ENCODE data around the gene NCEH1.
"Not testable (repeated sequence)": the region's sequence is repeated elsewhere in the genome, so short reads cannot be mapped to it uniquely, and the experiment has no call there.

Gene NCEH1

DNA sequence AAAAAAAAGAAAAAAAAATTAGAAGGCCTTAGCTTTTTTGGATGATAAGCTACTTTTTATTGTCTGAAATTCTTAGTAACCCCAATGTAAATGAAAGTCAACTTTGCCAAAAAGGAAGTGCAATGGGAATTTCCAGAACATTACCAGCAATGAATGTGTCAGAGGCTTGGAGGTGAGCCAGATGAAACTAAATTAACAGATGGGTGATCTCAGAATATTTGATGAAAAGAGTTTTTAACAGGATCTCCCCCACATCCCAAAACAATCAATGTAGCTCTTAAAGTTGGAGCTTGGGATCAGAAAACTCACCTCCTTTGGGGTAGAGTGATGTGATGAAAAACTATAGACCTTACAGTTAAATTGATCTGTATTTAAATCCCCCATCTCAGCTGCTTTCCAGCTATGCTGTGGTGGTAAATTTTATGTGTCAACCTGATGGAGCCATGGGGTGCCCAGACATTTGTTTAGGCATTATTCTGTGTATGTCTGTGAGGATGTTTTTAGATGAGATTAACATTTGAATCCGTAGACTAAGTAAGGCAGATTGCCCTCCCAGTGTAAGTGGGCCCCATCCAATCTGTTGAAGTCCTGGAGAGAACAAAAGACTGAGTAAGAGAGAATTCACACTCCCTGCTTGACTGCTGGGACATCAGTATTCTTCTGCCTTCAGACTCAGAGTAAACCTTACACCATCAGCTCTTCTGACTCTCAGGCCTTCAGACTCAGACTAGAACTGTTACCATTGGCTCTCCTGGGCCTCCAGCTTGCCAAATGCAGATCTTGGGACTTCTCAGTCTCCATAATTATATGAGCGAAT is 103.4 kb downstream of the NCEH1 start:
- no peak for DNase-seq

DNA sequence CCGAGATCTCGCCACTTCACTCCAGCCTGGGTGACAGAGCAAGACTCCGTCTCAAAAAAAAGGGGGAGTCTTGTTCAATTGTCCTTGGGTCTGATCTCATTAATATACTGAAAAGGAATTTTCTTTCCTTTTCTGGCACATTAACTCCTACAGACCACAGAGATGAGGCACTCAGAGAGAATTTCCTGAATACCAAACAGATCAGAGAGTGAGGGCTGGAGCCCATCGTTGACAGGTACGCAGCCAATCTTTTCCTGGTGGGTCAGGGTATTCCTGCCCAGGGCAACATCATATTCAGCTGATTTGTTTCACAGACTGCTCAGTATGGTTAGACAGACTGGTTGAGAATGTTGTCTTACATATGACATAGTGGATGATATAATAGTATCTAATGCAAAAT is 104.8 kb downstream of the NCEH1 start:
- no peak for DNase-seq

DNA sequence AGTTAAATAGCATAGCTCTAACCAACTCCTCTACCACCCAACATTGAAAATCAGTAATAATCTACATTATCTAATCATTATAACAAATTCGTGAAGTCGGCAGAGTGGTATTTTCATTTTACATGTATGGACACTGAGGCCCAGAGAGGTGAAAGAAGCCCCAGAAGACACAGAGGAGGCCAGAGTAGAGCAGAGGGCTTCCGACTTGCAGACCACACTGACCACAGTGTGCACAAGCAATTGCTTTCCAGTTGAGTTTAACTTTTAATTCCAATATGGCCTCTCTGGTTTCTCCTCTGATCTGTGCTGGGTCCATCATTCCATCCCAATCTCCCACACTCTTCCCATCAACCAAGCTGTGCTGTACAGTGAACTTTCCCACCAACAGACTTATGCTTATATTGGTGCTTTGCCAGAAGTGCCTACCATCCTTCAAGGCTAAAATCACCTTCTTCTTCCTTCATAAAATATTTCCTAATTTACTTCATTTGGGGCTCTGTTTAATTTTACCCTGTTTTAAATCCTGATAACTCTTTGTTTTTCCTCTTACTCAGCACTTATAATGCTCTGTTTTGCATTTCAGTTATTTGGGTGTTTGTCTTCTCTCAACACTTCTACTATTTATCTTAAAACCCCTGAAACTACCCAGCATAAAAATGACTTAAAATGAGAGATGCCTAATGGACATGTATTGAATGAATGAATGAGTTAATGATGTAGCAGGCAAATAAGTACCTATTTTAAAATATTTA is 105.8 kb downstream of the NCEH1 start:
- DNase-seq: no peak

- no peak for DNase-seq
Observed at GRCh38 chr3:172601066-172601832, 109.6 kb downstream of the NCEH1 start.

GRCh38 chr3:172600644-172601065 is 110.2 kb downstream of the NCEH1 start:
- DNase-seq: no peak

DNA sequence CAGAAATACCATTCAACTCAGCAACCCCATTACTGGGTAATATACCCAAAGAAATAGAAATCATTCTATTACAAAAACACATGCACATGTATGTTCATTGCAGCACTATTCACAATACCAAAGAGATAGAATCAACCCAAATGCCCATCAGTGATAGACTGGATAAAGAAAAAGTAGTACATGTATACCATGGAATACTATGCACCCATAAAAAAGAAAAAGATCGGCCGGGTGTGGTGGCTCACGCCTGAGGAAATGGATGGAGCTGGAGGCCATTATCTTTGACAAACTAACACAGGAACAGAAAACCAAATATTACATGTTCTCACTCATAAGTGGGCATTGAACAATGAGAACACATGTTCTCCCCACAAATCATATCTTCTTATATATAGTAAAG is 112.0 kb downstream of the NCEH1 start:
- no peak for DNase-seq

DNA sequence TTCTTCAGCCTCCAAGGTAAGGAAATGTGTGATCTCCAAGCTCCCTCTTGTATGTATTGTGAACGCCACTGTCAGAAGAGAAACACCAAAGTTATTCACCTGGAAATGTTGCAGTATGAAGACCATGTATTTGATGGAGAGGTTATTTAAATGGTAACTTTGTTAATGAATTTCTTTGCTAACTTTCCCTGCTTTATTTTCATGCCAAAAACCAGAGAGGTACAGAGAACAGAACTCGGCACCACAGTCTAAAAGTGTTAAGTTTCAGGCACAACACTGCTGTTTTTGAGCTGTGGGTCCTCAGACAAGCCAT is 114.5 kb downstream of the NCEH1 start:
- no peak for DNase-seq

- no peak for DNase-seq
Observed at GRCh38 chr3:172595664-172596393, 115.0 kb downstream of the NCEH1 start.

DNA sequence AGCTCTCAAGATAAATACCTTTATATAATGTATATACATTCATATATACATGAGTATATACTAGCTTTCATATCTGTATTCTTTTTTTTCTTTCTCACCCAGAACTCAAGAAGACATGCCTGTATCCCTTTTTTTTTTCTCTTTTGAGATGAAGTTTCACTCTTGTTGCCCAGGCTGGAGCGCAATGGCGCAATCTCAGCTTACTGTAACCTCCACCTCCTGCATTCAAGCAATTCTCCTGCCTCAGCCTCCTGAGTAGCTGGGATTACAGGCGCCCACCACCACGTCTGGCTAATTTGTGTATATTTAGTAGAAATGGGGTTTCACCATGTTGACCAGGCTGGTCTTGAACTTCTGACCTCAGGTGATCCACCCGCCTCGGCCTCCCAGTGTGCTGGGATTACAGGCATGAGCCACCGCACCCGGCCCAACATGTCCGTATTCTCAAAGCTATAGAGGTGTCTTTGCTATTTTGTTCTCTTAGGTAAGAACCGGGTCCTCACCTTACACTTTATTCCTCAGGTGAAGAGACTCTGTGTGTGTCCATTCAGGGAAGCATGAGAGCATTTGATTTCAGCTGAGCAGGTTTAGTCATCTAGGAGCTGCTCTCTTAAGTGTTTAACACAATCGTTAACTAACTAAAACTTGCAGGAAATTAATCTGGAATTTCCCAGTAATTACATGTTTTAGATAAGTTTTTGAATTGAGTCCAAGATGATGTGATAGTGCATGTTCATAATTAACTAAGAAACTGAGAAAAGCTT is 115.8 kb downstream of the NCEH1 start:
- not testable (repeated sequence) for DNase-seq

DNA sequence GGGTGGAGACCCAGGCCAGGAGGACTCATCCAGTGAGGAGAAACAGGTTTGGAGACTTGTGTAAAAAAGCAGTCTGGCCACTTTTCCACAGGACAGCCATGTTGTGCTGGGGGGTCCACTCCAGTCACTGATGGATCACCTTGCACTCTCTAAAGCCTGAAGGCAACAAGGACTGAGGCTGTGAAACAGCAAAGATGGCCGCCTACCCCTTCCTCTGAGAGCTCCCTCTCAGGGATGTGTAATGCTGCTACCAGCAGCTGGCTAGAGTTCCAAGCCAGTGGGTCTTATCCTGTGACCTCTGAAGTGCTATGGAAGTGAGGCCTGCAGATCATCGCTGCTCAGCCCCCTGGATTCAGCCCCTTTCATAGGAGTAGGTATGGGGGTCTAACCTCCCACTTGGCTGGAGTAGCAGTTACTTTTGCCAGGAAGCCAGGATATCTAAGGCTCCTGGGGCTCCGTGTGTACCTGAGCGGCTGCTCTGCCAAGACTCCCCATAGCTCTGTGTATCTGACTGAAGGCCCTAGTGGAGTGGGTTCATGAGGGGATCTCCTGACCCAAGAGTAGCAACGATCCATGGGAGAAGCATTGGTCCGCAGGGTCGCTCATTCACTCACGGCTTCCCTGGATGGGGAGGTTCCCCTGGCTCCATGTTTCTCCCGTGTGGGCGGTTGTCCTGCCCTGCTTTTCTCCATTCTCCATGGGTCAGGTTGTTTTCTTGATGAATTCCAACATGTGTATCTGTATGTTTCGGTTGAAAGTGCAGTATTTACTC is 117.8 kb downstream of the NCEH1 start:
- no peak for DNase-seq

GRCh38 chr3:172591876-172592771 is 118.7 kb downstream of the NCEH1 start:
- DNase-seq: no peak

GRCh38 chr3:172591125-172591605 is 119.7 kb downstream of the NCEH1 start:
- DNase-seq: no peak

DNA sequence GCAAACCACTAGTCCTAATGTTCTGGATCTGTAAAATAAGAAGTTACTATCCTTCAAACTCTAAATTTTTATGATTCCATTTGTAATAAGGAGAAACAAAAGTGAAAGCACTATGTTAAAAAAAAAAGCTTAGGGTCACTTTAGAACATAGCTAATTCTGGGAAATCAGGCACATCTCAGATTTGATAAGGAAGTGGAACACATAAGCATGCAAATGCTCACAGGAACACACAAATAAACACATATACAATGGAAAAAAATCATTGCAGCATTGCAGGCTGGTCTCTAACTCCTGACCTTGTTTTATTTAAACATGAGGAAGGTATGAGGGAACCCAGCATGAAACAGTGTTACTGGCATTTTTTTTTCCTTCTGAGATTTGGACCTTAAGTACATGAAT is 124.4 kb downstream of the NCEH1 start:
- no peak for DNase-seq

GRCh38 chr3:172585954-172586353 is 124.9 kb downstream of the NCEH1 start:
- no peak for DNase-seq

- no peak for DNase-seq
Observed at GRCh38 chr3:172582712-172583111, 128.2 kb downstream of the NCEH1 start.

- no peak for DNase-seq
Observed at GRCh38 chr3:172581757-172582166, 129.1 kb downstream of the NCEH1 start.

DNA sequence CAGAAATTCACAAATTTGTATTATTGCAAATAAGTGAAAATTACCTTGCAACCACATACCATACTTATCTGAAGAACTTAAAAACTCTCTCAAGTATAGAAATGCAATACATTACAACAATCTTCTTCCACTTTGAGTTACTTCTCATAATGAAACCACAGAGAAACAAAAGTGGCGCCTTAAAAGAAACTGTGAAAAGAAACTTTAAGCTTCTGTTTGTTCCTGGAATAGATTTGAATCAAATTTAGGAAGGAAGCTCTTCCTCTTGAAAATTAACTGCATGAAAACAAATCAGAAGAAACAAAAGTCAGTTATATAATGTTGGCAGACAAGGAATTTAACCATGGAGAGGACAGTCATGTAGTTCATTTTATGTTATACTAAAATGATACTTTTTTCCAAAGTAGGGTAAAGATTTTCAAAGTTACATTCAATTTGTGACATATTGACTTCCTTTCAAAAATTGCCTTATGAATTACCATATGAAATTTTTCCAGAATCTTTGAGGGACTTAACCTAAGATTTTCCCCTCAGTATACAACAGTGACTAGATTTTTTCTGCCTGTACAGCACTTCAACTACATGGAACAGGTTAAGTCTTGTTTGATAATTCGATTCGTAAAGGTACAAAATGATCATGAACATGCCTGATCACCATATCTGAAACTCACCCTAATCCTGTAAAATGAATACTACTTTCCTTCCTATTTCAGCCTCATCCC is 130.0 kb downstream of the NCEH1 start:
- DNase-seq: no peak

Measured in T1000 (cell line).